Urothelium cell line (cell line): Measurements from ENCODE around the gene KIAA0232.
"Not testable (repeated sequence)": the region's sequence is repeated elsewhere in the genome, so short reads cannot be mapped to it uniquely, and the experiment has no call there.

Source experiments
- DNase-seq: peaks from one replicate; pipeline ENCODE4 v3.0.0; 2011; ENCODE audit warnings: low spot score, mixed read lengths
- FAIRE-seq: peaks from 2 replicates; lab custom pipeline; 2011; peaks lifted over from hg19 to GRCh38; lab: Jason Lieb, UNC

Gene KIAA0232

DNA sequence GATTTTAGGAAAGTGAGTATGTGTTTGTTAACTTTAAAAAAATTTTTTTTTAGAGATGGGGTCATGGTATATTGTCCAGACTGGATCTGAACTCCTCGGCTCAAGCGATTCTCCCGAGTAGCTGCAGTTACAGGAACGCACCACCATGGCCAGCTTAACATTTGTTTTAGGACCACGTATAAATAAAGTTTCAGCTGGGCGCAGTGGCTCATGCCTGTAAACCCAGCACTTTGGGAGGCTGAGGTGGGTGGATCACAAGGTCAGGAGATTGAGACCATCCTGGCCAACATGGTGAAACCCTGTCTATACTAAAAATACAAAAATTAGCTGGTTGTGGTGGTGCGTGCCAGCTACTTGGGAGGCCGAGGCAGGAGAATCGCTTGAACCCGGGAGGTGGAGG lies 129.4 kb downstream of the KIAA0232 start:
- not testable (repeated sequence) for DNase-seq, FAIRE-seq

DNA sequence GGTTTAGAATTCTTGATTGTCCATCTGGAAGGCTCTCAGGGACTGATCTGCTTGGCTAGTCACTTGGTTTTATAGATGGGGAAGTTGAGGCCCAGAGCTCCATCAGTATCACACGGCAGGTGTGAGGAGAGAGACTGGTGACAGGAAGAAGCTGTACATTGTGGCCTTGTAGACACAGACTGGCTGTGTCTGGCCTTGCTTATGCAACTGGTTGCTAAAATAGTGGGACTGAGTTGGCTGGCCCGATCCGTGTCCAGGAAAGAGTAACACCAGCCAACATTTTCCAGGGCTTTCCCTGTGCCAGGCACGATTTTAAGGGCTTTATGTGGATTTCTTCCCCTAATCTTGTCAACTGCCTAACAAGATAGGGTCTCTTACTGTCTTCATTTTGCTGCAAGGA lies 129.9 kb downstream of the KIAA0232 start:
- DNase-seq (no peak), FAIRE-seq (no peak)

- FAIRE-seq (no peak), DNase-seq (no peak)
These were observed 130.9 kb downstream of the KIAA0232 start for GRCh38 chr4:6913350-6913905.

GRCh38 chr4:6914448-6914847 lies 131.9 kb downstream of the KIAA0232 start:
- FAIRE-seq = no peak

GRCh38 chr4:6915041-6916005 lies 132.8 kb downstream of the KIAA0232 start:
- FAIRE-seq (no peak), DNase-seq (no peak)

More at GRCh38 chr4:6914448-6914847, 131.9 kb downstream of the KIAA0232 start:
- no peak for DNase-seq

GRCh38 chr4:6916069-6916586 lies 133.6 kb downstream of the KIAA0232 start:
- FAIRE-seq (no peak), DNase-seq (no peak)

DNA sequence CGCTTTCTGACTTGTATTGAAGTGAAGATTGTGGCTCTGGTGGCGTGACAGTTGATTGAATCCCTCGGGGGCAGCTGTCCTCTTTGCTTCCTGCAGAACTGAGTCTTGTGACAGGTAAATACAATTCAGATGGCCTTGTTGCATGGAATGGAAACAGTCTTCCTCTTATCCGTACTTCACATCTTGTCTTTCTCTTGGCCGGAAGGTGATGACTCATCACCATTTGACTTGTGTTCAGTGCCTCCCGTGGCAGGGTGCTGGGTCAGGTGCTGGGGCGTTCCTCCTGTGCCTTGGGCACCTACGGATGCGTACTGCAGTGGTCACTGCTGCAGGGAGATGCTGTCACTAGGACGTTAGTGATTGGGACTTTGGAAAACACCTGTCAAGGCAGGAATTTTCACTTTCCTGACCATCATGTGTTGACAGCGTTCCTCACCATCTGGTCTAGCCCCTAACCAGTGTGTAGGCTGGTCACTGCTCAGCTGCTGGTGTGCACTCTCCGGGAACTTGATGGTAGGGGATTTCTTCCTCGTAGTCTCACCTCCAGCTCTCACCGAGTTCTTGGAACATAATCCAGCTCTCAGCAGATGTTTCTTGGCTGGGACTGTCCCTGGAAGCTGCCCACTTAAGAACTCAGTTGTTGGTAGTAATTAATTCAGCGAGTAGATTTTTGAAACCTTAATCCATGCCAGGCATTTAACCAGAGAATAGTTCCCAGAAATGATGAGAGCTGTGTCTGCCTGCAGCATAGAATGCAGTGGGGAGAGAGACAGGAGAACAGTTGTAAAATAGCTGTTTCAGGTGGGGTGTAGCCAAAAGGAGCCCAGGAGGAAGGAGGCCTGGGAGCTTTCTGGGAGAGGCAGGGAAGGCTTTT lies 134.3 kb downstream of the KIAA0232 start:
- DNase-seq = no peak

DNA sequence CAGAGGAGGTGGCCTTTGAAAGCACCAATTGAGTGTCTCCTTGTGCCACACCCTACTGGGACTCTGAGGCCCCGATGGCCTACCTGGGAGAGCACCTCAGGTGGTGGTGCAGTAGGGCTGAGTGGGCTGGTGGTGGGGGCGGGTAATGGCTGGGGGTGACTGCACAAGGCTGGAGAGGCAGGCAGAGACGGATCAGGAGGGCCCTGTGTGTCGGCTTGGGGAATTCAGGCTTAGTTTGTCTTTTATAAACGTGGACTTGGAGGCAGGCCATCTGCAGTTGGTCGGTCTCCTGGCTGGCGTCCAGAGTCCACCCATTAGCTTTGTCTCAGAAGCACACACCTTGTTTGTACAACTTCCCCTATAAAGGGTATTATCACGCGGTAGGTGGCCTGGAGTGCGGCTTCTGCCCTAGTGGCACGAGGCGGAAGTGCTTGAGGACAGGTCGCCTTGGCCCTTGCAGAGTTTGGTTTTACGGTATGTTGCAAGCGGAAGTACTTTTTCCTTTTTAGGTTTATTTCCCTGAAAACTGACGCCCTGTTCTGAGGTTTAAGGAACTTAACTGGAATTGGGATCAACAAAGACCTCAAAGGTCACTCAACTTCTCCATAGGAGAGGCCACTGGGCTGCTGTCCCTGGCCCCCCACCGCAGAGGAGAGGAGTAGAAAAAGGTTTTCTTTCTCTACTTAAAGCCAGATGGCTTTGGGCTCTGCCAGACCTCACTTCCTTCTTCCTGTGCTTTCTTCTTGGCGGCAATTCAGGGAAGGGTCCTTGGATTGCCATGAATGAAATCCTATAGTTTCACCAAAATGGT lies 135.1 kb downstream of the KIAA0232 start:
- no peak for FAIRE-seq
- DNase-seq = peak; percentile 54

More for the DNA sequence above, 134.3 kb downstream of the KIAA0232 start:
- no peak for FAIRE-seq

DNA sequence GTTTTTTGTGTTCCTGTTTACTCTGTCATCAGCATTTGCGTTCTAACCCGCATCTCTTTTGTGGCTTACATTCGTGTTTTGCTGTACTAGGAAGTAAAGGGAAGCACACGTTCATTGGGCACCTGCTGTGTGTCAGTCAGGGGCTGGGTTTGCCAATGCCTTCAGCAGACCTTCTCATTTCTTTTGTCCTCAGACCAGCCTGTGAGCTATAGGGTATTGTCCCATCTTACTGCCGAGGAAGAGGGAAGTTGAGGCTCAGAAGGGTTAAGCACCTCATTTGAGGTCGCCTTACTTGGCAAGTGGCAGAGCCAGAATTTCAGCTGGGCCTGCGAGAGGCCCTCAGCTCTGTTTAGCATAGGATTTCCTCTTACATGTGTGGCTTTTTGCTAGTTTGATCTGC lies 135.8 kb downstream of the KIAA0232 start:
- no peak for FAIRE-seq
- DNase-seq = no peak

DNA sequence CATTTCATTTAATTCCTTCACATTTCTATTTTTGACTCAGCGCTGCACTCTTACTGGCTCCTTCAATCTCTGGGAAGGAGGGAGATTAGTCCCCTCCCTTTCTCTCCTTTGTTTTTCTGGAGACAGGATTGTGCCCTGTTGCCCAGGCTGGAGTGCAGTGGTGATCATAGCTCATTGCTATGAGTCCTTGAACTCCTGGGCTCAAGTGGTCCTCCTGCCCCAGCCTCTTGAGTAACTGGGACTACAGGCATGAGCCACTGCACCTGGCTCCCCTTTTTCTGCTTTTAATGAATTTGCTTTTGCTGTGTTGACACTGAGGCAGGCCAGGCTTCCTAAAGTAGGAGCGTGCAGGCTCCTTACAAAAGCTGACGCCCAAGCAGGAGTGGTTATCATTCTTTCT lies 137.6 kb downstream of the KIAA0232 start:
- FAIRE-seq (no peak), DNase-seq (no peak)

- FAIRE-seq = no peak
- DNase-seq = no peak
These were observed 141.0 kb downstream of the KIAA0232 start for GRCh38 chr4:6923507-6923906.

DNA sequence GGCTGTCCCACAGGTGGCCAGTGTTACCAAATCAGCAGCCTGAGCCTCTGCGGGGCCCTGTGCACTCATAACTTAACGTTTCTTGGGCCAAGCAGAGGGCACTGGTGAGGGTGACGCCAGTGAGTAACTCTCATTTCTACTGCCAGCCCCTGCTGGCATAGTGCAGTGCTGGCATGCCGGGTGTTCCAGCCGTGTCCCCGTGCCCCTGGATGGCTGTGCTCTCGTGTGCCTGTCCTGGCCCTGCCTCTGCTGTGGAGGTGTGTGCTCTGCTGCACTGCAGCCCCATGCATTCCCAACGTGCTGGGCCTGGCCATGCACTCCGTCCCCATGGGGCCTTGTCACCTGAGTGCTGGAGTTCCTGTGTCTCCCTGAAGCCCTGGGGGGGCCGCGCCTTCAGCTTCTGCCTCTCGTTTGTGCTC lies 141.8 kb downstream of the KIAA0232 start:
- FAIRE-seq = no peak
- no peak for DNase-seq

DNA sequence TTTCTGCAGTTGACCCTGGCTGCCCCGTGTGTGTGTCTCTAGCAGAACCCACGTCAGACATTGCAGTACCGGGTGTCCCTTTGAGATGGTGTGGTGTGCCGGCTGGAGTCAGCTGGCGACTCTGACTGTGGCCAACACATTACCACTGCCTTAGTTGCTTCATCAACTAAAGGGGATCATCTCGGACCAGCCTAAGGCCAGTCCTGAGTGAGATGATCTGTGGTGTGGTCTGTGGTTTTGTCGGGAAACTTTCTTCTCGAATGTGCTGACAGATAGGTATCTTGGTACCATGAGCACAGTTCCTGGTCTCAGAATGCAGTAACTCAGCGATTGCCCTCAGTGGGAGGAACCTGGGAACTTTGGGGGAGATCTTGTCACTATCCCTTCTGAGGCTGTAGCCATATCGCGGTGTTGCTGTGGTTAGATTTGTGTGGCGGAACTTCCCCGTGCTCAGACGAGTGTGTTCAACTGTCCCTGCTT lies 142.9 kb downstream of the KIAA0232 start:
- FAIRE-seq = no peak
- no peak for DNase-seq

DNA sequence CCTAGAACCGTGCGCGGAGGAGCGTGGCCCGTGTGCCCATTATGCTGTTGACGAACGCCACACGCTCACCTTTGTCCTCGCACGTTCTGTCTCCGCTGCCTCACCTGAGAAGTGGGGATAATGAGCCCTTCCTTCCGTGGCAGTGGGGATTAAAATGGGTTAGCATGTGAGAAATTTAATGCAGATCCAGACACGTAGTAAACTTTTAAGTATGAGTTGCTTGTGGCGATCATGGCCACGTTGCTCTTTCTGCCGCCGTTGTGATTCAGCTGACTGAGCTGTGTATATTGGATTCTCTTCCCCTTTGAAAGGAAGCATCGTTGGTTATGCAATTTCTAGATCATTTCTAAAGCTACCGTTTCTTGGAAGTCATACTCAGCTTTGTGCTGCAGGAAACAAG lies 143.6 kb downstream of the KIAA0232 start:
- DNase-seq = no peak
- no peak for FAIRE-seq

DNA sequence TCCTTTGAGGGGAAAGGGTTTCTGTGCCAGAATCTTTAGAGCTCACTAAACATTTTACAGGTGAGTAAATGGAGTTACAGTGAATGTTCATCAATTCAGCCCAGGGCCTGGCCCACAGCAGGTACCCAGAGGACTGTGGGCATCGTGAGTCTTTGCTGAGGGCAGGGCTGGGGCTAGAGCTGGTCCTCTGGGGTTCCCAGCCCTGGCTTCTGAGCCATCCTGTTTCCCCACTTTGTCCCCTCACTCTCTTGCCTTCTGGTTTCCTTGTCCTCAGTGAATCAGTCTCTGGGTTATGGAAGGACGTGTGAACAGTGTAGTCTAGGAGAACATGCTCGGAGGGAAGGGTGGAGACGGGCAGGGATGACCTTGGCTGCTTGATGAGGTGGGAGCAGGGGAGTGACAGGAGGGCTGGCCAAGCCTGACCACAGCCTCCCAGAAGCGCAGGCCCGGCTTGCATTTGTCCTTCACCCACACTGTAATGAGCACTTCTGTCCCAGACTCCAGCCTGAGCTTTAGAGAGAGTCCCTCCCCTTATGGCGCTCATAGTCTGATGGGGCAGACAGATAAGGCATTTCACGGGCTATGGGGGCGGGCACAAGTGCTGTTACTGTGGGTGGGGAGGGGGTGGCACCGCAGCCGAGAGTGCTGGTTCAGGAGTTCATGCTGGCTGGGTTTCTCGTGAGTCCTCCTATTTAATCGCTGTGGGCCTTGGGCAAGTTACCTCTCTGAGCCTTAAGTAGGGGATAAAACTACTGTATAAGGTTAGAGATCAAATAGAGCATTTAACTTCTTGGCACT lies 144.4 kb downstream of the KIAA0232 start:
- FAIRE-seq (no peak), DNase-seq (no peak)

DNA sequence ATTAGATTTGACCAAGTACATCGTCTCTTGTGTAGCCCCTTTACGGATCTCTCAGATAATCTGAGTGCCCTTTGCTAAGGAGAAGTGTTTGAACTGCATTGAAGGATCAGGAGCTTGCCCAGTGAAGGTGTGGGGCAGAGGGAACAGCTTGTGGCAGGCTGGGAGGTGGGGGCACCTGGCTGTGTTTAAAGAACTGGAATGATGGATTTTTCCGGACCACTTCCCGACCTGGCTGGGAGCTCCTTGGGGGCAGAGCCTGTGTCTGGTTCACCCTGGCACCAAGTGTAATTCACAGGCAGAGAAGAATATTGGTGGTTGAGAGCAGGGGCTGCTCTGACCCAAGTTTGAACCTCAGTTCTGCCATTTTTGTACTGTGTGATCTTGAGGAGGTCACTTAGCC lies 145.6 kb downstream of the KIAA0232 start:
- FAIRE-seq (no peak), DNase-seq (no peak)

GRCh38 chr4:6929339-6929811 lies 146.8 kb downstream of the KIAA0232 start:
- no peak for FAIRE-seq
- DNase-seq = no peak

DNA sequence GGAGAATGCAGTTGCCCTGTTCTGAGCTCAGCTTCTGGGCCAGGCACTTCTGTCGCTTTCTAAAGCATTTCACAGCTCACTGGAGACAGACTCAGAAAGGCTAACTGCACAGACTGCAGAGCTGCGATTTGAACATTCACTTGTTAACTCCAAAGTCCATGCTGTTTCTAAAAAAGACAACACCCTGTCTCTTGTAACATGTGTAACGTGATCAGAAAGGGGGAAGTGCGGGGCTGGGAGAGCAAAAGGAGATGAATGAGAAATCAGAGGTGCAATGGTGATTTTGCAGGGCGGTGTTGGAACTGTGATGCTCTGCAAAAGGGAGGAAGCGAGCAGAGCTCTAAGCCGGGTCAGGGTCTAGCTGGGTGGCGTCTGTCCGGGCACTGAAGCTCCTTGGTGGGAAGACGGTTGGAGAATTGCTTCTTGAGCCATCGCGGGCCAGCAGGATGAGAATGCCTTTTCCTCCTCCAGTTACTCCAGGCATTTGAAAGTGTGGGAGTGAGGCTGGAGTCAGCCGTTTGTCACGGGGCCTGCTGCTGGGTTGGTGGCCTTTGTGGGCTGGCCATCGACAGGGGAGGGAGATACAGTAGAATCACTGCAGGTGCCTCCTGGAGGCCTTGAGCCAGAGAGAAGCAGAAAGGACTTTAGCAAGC lies 147.4 kb downstream of the KIAA0232 start:
- FAIRE-seq (no peak), DNase-seq (no peak)

DNA sequence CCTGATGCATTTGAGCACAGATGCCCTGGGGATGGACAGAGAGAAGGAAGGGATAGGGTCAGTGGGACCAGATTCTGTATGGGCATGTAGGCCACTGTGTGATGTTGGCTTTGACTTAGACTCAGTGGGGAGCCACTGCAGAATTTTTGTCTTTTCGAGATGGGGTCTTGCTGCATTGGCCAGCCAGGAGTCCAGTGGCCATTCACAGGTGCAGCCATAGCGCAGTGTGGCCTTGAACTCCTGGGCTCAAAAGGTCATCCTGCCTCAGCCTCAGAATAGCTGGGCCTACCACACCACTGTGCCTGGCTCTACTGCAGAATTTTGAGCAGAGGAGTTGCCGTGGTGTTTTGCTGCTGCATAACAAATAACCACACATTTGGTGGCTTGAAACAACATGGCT lies 149.9 kb downstream of the KIAA0232 start:
- FAIRE-seq (no peak), DNase-seq (no peak)
